DMS 273 (cell line): ENCODE measurements around the gene BICC1.

Source experiments
- DNase-seq: peaks from one replicate; lab custom pipeline; 2025; ENCODE audit not compliant: unreplicated experiment; lab: John Stamatoyannopoulos, UW

Gene BICC1

DNA sequence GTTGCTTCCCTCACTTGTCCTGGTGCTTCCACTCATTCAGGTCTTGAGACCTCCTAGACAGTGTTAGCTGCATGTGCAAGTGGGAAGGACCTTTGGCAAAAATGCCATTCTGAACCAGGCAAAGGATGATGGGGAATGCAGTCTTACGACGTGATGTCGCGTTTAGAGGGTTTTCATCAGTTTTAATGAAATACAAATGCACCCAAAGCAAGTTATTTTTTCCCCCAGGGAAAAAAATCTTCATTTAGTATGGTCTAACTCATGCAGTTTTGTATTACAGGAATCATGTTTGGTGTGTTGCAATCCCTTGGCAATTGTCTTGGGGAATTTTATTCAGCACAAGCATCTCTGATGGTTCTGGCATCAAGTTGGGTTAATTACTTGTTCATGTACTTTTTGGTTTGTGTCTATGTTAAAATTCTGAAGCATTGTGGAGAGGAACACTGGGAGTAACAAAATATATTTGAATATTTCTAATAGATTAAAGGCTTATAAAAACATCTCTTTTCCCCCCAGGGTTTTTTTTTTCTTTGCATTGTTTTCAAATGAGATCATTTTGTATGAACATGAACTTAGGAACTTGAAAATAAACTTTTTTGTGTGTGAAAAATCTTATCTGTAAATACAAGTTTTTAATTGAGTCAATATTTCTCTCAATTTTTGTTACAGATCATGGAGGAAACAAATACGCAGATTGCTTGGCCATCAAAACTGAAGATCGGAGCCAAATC is 188.9 kb downstream of the BICC1 start:
- no peak for DNase-seq

DNA sequence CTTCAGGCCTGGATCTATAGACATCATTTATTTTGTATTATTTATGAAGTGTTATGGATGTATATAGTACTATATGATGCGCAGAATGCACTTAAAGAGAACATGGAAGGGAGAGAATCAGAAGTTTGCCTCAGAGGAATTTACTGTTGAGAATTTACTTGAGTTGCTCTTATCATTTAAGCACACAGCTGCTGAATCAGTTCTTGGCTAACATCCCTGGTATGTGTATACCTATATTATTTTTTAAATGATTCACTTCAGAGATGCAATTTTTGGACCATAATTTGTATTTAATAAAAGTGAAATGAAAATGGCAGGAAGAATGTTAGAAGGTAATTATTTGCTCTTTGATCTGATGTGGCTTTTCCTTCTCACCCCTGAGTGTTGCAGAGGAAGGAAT is 191.6 kb downstream of the BICC1 start:
- DNase-seq = no peak

DNA sequence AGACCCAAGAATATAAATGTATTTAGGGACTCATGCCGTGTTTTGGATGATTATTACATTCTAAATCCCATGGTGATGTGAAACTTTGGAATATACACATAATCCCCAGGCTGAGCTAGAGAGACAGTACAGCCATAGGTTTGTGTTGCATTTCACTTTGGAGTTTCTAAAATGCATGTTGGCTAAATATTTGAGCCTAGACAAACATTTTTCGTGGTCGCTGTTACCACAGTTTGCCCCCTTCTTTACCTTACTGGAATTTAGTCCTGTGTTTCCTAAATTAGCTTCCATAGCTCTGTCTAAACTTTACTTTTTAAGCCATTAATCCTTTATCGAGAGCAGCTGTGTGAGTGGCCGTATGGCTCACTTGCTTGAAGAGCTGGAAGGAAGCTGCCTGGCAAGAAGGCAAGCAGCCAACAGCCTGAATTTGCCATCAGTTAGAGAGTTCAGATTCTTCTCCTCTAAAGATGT is 192.0 kb downstream of the BICC1 start:
- peak; percentile 41 for DNase-seq

DNA sequence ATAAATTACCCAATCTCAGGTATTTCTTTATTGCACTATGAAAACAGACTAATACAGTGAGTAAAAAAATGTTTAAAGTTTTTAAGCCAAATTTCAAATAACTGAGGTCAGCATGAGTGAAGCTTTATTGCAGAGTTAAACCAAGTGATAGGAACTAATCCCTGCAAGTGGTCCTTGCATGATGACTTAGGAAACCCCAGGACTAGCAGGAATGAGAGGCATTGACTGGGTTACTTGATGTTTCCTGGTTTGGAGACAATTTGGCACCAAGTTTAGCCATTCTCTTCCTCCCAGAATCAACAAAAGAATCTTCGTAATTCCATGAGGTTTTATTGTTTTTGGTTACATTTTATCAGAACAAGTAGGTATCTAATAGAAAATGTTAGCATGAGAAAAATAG is 194.2 kb downstream of the BICC1 start:
- DNase-seq = no peak

DNA sequence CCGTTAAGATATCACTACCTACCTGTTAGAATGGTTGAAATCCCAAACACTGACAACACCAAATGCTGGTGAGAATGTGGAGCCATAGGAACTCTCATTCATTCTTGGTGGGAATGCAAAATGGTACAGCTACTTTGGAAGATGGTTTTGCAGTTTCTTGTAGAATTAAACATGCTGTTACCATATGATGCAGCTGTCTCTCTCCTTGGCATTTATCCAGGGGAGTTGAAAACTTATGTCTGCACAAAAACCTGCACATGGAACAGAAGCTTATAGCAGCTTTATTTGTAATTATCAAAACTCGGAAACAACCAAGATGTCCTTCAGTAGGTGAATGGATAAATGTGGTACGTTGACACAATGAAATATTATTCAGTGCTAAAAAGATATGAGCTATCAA is 199.5 kb downstream of the BICC1 start:
- DNase-seq = peak; percentile 34

DNA sequence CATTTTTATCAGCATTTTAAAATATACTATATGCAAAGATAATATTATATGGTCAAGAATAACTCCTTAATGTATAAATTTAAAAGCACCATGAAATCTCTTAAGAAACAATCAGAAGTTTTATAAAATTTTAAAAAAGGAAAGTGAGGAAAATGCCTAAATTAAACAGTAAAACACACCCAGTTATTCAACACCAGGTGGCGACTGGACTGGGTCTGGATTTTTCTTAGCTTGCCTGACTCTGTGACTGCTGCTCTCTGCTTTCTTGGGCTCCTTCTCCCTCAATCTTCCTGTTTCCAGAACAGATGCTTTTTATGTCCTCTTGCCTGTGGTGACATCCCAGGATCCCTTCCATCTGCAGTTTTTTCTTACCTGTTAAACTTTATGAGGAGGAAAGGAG is 200.3 kb downstream of the BICC1 start:
- DNase-seq = peak; percentile 3

DNA sequence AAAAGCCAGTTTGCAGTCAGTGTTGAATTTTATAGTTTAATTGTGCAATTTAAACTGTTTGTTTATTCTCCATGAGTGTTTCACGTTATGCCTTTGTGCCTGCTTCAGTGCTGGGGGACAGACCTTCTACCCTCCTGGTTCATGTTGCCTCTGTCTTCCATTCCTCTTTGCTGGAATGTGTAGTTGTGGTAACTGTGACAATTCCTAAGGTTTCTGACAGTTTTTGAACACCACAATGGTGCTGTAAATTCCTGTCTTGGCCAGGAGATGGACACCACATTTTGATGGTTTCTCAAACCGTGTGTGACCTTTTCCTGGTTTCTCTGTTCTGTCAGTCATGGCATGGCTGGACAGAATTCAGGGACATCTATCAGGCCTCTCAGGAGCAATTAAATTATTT is 201.7 kb downstream of the BICC1 start:
- DNase-seq = no peak

DNA sequence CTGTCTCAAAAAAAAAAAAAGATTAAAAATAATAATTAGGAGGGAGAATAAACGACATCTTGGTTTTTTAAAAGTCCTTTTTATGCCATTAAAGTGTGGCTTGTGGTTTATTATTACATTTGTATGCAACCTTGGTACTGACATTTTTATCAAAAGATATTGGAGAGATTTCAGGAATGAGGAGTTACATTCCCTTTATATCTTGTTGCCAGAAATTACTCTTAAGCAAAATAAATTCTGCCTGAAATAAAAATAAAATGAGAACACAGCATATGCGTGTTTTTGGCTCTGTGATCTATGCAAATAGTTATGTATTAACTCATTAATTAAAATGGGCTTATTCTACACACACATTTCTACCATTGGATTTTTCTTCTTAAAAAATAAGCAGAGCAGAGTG is 202.4 kb downstream of the BICC1 start:
- no peak for DNase-seq

DNA sequence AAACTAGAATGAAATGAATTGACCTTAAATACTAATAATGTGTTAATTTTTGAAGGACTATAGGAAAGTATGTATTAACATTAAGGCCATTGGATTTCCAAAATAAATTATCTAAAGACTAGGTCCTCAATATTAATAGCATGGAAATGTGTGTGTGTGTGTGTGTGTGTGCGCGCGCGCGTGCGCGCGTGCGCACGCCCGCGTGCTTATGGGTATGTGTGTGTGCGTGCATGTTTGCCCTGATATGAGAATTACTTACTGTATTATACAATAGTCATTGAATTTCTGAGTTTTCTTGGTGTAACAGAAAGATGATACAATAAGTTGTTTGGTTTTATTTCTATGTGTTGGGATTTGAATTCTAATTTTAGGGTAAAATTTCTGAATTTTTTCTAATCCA is 205.9 kb downstream of the BICC1 start:
- no peak for DNase-seq

DNA sequence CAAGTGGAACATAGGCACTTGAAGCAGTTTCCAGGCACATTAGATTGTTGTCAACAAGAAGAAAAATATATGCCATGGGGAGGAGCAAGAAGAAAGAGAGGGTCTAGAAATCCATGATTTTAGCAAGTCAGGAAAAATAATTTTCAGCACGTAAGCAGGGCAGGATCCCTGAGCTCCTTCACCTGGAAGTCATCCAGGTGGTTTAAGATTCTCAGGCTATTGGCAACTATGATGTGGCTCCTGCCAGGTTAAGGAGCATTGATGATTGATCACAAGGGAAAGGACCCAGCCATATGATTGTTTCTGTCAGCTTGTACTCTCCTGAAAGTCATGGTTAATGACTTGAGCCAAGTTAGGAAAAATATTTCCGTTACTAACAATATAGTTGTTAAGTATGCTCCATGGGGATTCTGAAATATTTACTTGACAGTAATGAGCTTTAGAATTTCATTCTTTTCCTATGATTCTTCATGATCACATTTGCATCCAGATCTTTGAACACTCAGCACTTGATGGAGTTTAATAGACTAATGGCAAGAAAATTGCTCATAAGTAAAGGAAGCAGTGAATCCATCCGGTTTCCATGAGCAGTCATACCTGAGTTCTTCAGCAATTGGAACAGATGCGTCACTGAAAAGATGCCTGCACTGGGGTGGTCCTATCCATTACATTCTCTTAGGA is 209.1 kb downstream of the BICC1 start:
- DNase-seq = no peak

DNA sequence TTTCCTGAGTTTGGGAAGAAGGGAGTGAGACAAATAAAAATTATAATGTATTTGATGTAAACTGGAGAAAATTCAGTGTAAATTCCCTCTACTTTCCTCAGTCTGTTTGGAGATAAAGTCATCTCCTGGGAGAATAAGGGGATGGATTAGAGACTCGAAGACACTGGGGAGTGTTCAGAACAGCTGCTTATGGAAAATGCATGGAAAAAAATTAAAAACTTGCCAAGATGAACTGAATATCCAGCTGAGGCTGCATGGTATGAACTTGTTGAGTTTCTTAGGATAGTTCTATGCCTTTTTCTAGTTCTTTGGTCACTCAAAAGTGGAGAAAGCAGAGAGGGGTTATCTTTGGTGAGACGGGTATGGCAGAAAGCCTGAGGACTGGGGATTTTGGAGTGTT is 210.5 kb downstream of the BICC1 start:
- no peak for DNase-seq

DNA sequence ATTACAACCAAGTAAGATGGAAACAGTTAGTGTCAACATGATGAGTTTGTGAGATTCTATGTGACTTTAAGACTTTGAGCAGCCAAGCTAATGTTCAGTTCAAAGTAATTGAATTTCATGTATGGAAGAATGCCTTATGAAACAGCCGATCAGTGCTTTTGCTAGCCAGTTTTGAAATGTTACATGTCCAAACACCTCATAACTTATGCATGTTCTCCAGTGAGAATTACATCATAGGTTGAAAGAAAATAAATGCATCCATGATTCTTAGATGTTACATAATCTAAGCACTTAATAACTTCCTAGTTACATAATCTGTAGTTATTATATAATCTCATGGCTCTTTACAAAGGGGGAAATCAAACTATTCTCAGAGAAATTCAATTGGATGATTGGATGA is 211.3 kb downstream of the BICC1 start:
- DNase-seq = no peak

DNA sequence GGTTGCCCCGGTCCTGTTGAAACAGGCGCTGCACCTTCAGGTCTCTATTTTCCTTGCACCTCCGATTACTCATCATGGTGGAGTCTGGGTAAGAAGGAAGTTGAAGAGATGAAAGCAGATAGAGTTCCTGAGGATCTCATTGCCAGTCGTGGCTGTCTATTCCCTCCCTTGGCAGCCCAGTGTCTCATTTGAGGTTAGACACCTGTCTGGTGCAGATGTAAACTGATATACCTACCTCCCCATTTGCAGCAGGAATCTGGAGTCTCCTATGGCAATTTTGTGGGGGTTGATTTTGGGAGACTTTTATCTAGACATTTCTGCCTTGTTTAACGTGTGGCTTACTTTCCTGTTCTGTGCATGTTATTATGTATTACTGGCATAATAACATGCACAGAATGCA is 212.1 kb downstream of the BICC1 start:
- DNase-seq = no peak

DNA sequence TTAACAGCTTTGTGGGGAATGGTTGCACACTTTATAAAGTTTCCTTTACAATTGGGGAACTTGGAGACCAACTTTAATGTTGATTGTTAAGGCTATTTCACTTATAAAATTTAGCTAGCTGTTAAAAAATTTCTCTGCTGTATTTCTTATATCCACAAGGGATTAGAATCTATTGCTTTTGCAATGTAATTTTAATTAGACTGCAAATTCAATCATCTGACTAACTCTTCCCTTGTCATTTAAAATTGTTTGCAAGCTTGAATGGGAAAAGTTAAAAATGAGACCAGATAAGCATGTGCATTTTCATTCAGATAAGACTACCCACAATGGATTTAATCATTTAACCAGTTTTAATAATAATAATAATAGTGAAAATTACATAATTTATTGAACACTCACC is 213.2 kb downstream of the BICC1 start:
- DNase-seq = no peak

DNA sequence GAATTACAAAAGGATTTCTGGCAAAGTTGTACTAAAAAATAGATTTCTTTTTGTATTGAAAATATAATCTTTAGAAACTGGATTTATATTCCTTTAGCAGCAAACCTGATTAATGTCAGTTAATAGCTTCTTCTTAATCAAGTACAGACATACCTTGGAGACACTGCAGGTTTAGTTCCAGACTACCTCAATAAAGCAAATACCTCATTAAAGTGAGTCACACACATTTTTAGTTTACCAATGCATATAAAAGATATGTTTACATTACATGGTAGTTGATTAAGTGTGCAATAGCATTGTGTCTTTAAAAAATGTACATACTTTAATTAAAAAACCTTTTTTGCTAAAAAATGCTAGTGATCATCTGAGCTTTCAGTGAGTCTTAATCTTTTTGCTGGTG is 215.0 kb downstream of the BICC1 start:
- no peak for DNase-seq

DNA sequence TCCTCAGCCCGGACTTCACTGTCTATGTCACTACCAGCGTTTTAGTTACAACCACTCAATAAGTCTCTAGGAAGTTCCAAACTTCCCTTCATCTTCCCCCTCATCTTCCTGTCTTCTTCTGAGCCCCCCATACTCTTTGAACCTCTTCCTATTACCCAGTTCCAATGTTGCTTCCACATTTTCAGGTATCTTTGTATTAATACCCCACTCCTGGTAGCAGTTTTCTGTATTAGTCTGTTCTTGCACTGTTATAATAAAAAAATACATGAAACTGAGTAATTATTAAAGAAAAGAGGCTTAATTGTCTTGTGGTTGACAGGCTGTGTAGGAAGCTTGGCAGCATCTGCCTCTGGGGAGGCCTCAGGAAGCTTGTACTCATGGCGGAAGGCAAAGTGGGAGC is 218.6 kb downstream of the BICC1 start:
- DNase-seq = no peak

DNA sequence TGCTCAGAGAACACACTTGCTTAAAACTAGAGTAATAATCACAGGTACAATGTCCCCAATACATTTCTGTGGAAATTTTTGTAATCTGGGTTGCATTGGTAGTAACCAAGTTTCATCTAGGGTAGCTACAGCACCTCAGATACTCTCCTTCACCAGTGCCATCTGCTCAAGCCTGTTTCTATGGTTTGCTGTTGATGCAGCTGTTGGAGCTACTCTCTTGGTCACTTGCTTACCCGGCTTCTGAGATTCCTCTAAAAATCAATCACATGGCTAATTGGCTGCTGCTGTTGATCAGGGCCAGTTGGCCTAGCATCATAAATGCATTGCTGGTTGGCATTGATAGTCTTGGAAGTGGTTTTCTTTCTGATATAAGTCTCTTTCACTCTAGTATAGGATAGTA is 220.8 kb downstream of the BICC1 start:
- peak; percentile 15 for DNase-seq

DNA sequence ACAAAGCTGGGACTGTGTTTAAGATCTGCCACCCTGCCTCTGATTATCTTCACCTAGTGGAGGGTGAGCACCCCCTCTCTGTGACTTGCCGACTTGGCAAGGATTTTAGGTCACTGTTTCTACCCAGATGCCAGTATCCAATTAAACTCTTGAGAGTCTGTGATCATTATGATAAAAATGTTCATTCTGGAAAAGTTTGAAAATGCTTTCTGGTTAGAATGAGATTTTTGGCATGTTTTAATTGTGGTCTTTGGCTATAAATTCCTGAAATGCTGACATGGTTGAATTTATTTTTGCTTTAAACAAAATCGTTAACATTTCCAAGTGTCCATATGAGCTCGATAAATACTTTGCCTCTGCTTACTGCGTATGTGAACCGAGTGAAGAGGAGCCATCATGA is 221.4 kb downstream of the BICC1 start:
- peak; percentile 8 for DNase-seq

DNA sequence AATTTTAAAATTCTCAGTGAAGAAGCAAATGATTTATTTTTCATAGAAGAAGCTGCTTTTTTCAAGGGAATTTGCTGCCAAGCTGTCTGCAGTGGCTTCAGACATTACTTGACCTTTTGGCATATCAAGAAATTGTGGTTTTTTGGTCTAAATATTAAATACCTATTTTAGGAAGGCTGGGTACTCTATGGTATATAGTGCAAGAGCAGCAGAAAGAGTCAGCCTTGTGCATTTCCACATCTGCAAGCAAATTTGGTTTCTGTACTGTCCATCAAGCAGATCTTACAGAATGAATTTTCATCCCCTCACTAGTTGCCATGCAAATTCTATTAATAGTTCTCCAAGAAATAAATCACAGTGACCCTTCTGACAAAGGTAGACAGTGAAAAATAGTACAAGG is 222.0 kb downstream of the BICC1 start:
- no peak for DNase-seq

DNA sequence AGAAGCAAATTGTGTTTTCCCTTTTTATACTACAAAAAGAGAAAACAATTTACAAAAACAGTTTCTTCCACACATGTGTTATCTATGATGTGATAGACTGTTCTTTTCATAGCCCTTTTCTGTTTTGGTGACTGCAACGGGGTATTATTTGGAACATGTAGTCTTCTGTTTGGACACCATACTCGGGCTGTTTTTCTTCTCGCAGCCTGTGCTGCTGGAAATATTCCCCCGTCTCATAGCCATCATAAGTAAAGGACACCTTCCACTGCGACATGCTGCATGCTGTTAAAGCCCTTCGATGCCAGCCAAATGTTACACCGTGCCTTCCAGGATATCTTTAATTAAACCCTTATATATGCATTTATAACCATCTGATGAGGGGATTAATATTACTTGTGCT is 222.4 kb downstream of the BICC1 start:
- DNase-seq = no peak

DNA sequence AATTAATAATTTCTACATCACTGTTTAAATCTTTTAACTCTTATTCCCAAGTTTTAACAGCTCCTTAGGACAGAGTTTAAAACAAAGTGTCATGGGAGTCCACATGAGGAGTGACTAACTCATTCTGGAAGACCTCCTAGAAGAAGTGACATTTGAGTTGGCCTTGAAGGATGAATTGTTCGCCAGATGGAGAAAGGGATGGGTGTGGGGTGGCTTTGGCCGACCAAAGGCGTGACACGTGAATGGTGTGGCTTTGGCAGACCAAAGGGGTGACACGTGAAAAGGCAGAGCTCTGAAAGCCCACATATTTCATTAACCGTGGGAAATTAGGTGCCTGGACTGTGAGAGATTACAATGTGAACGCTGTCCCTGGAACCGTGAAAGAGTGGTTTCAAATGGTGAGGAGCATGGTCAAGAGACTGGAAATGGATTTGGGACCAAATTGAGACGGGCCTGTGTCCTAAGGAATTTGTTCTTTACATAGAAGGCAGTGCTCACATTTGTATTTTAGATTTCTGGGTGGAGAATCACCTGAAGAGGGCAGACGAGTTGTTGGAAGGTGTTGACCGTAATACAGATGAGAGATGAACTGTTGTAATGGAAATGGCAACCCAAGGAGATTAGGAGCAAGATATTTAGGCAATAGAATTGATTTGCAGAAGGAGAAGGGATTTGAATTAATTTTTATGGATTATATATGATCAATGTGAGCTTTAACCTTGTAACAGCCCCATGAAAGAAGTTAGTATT is 228.1 kb downstream of the BICC1 start:
- no peak for DNase-seq

DNA sequence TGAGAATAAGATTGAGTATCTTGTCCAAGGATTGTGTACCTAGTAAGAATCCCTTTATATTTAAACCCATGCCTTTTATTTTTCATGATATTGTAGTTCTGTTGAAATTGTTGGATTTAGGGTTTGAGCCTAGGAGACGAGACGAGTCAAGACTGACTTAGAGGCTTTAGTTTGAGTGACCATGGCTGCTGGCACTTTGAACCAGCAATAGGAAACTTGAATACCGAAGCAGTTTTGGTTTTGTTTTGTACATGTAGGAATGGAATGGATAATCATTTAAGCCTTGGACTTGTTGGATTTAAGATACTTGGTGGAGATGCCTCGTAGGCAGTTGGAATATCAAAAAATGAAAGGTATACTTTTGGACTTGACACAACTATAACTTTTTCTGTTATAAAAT is 229.0 kb downstream of the BICC1 start:
- DNase-seq = no peak
